ENCODE measurements around the gene CDPF1.
"Not testable (repeated sequence)": the region's sequence is repeated elsewhere in the genome, so short reads cannot be mapped to it uniquely, and the experiment has no call there.

Gene CDPF1

GRCh38 chr22:46272762-46273431 is 22.8 kb upstream of the CDPF1 start:
- DNase-seq (ENCODE audit: insufficient read length, low spot score) (no peak), FAIRE-seq (no peak)
- TF ChIP-seq POU2F2 (IDR thresholded peaks at IDR 0.05; ENCODE audit: low read depth, low read length), result no peak
- TF ChIP-seq POLR2A (IDR thresholded peaks at IDR 0.05; ENCODE audit: low read depth, low read length), result no peak
- TF ChIP-seq PAX5 (IDR thresholded peaks at IDR 0.05; ENCODE audit: insufficient read depth, low read length, severe bottlenecking), result no peak
- no peak for TF ChIP-seq POLR2AphosphoS5 (IDR thresholded peaks at IDR 0.05; ENCODE audit: low read depth, low read length)
- TF ChIP-seq TAF1 (IDR thresholded peaks at IDR 0.05; ENCODE audit: low read depth, low read length), result no peak
- no peak for TF ChIP-seq SPI1 (IDR thresholded peaks at IDR 0.05; ENCODE audit: low read depth, low read length)

DNA sequence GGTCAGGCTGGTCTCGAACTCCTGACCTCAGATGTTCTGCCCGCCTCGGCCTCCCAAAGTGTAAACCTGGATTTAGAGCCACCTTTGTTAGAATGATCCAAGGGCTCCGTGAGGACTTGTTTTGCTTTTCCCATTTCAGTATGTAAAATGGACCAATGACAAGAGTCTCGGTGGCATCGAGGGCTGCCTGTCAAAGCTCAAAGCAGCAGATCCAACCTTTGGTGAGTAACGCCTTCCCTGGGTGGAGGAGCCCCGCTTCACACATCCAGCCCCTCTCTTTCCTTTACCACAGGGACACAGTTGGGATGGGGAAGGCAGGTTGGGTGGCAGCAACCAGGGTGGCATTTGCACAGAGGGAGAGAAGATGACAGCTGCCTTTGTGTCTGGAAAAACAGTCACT is 22.1 kb upstream of the CDPF1 start:
- FAIRE-seq (no peak), DNase-seq (ENCODE audit: insufficient read length, low spot score) (no peak)
- TF ChIP-seq TAF1 (IDR thresholded peaks at IDR 0.05; ENCODE audit: low read depth, low read length), result no peak
- no peak for TF ChIP-seq POLR2AphosphoS5 (IDR thresholded peaks at IDR 0.05; ENCODE audit: low read depth, low read length)
- TF ChIP-seq POLR2A (IDR thresholded peaks at IDR 0.05; ENCODE audit: low read depth, low read length), result no peak
- TF ChIP-seq SPI1 (IDR thresholded peaks at IDR 0.05; ENCODE audit: low read depth, low read length), result no peak
- no peak for TF ChIP-seq POU2F2 (IDR thresholded peaks at IDR 0.05; ENCODE audit: low read depth, low read length)
- TF ChIP-seq PAX5 (IDR thresholded peaks at IDR 0.05; ENCODE audit: insufficient read depth, low read length, severe bottlenecking), result no peak

DNA sequence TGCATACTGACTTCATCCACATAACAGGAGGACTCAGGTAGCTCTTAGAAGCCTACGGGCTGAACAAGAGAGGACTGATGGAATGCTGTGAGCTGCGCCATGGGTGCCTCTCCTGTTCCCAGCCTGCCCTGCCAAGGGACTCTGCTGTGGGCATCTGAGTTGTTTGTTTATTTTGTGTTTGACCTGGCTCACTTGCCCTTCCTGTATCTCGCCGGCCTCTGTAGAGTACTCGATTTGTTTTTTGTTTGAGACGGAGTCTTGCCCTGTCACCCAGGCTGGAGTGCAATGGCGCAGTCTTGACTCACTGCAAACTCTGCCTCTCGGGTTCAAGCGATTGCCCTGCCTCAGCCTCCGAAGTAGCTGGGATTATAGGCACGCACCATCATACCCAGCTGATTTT is 19.5 kb upstream of the CDPF1 start:
- no peak for DNase-seq (ENCODE audit: insufficient read length, low spot score)
- FAIRE-seq, result no peak
- TF ChIP-seq PAX5 (IDR thresholded peaks at IDR 0.05; ENCODE audit: insufficient read depth, low read length, severe bottlenecking), result no peak
- no peak for TF ChIP-seq POLR2A (IDR thresholded peaks at IDR 0.05; ENCODE audit: low read depth, low read length)
- TF ChIP-seq SPI1 (IDR thresholded peaks at IDR 0.05; ENCODE audit: low read depth, low read length), result no peak
- TF ChIP-seq POLR2AphosphoS5 (IDR thresholded peaks at IDR 0.05; ENCODE audit: low read depth, low read length), result no peak
- TF ChIP-seq POU2F2 (IDR thresholded peaks at IDR 0.05; ENCODE audit: low read depth, low read length), result no peak
- no peak for TF ChIP-seq TAF1 (IDR thresholded peaks at IDR 0.05; ENCODE audit: low read depth, low read length)

DNA sequence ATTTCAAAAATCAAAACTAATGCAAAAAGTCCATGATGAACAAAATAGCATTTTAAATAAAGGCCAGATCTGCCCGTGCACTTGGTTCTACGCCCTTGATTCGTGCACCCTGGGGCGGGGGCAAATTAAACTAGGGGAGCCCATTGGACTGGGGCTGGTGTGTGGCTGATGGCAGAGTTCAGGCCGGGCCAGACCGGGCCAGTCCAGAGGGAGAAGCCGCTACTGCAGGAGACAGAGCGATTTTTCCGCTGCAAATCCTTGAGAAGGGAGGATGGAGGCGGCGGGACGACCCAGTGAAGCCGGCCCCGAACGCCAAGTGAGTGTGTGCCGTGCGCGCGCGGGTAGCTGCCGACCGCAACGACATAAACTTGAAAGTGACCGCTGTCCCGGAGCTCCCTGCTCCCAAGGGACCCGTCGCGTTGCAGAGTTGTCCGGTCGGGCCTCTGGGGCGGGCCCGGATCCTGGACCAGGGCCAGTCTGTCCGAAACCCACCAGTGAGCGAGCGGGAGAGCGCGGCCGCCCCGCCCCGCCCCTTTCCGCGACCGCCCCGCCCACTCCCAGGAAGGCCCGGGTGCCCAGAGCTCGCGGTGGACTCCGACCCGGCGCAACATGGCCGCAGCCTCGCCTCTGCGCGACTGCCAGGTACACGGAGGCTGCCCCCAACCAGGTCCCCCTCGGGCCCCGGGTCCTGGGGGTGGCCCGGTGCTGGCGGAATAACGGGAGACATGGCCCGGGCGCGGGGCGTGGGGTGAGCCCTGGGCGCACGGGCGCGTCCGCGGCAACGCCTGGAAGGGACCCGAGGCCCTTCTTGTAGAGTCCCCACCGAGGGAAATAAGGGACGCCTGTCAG is 17.6 kb upstream of the CDPF1 start, which contains the start of gene TTC38:
TSS of gene TTC38 (plus strand) at position 578 of the 849 bp plus-strand sequence. CDS start at position 610, 32 bp downstream.
- TF ChIP-seq TAF1 (IDR thresholded peaks at IDR 0.05; ENCODE audit: low read depth, low read length), result no peak
- TF ChIP-seq SPI1 (IDR thresholded peaks at IDR 0.05; ENCODE audit: low read depth, low read length), result no peak
- TF ChIP-seq POLR2AphosphoS5 (IDR thresholded peaks at IDR 0.05; ENCODE audit: low read depth, low read length), result no peak
- TF ChIP-seq POLR2A (IDR thresholded peaks at IDR 0.05; ENCODE audit: low read depth, low read length), result no peak
- TF ChIP-seq POU2F2 (IDR thresholded peaks at IDR 0.05; ENCODE audit: low read depth, low read length), result no peak
- no peak for TF ChIP-seq PAX5 (IDR thresholded peaks at IDR 0.05; ENCODE audit: insufficient read depth, low read length, severe bottlenecking)
- DNase-seq (ENCODE audit: insufficient read length, low spot score) (peak; percentile 90), FAIRE-seq (peak; percentile 84)

- not testable (repeated sequence) for FAIRE-seq; DNase-seq (ENCODE audit: insufficient read length, low spot score)
These were observed 15.5 kb upstream of the CDPF1 start for GRCh38 chr22:46265627-46266026.

- FAIRE-seq; DNase-seq (ENCODE audit: insufficient read length, low spot score): not testable (repeated sequence)
These were observed 14.4 kb upstream of the CDPF1 start for GRCh38 chr22:46264520-46264919.

- DNase-seq (ENCODE audit: insufficient read length, low spot score), result no peak
- FAIRE-seq, result no peak
- no peak for TF ChIP-seq POLR2AphosphoS5 (IDR thresholded peaks at IDR 0.05; ENCODE audit: low read depth, low read length)
- TF ChIP-seq POLR2A (IDR thresholded peaks at IDR 0.05; ENCODE audit: low read depth, low read length), result no peak
- no peak for TF ChIP-seq PAX5 (IDR thresholded peaks at IDR 0.05; ENCODE audit: insufficient read depth, low read length, severe bottlenecking)
- no peak for TF ChIP-seq SPI1 (IDR thresholded peaks at IDR 0.05; ENCODE audit: low read depth, low read length)
- TF ChIP-seq POU2F2 (IDR thresholded peaks at IDR 0.05; ENCODE audit: low read depth, low read length), result no peak
- TF ChIP-seq TAF1 (IDR thresholded peaks at IDR 0.05; ENCODE audit: low read depth, low read length), result no peak
These were observed 13.1 kb upstream of the CDPF1 start, which contains the start of gene PKDREJ for GRCh38 chr22:46263216-46263590. Gene PKDREJ, minus strand, starts transcription at chr22:46263343. Its CDS starts 21 bp downstream, at chr22:46263322.

- no peak for DNase-seq (ENCODE audit: insufficient read length, low spot score)
- FAIRE-seq, result no peak
These were observed 12.5 kb upstream of the CDPF1 start for GRCh38 chr22:46262449-46263215.

DNA sequence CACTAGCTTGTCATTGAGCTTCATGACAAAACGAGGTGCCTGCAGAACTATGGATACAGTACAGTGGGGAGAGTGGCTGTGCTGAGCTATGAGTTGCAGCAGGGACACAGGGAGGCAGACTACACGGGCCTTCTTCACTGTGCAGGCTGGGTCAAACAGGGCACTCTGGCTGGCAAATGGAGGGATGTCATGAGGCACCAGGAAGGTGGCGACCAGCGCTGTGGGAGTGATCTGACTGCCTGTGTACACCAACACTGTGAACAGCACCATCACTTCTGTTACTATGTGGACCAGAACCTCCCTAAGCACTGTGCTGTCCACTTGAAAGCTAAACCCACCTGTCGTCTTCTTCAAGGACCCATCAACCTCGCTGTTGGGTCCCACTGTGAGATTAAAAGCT is 9.9 kb upstream of the CDPF1 start:
- TF ChIP-seq TAF1 (IDR thresholded peaks at IDR 0.05; ENCODE audit: low read depth, low read length) (no peak), POU2F2 (IDR thresholded peaks at IDR 0.05; ENCODE audit: low read depth, low read length) (no peak), POLR2A (IDR thresholded peaks at IDR 0.05; ENCODE audit: low read depth, low read length) (no peak), PAX5 (IDR thresholded peaks at IDR 0.05; ENCODE audit: insufficient read depth, low read length, severe bottlenecking) (no peak), POLR2AphosphoS5 (IDR thresholded peaks at IDR 0.05; ENCODE audit: low read depth, low read length) (no peak)
- DNase-seq (ENCODE audit: insufficient read length, low spot score) (no peak), FAIRE-seq (no peak)

More at GRCh38 chr22:46262449-46263215, 12.5 kb upstream of the CDPF1 start:
- TF ChIP-seq SPI1 (IDR thresholded peaks at IDR 0.05; ENCODE audit: low read depth, low read length) (no peak), TAF1 (IDR thresholded peaks at IDR 0.05; ENCODE audit: low read depth, low read length) (no peak), POU2F2 (IDR thresholded peaks at IDR 0.05; ENCODE audit: low read depth, low read length) (no peak), POLR2AphosphoS5 (IDR thresholded peaks at IDR 0.05; ENCODE audit: low read depth, low read length) (no peak), PAX5 (IDR thresholded peaks at IDR 0.05; ENCODE audit: insufficient read depth, low read length, severe bottlenecking) (no peak), POLR2A (IDR thresholded peaks at IDR 0.05; ENCODE audit: low read depth, low read length) (no peak)
